Loucy (cell line): Measurements from ENCODE around the gene IFIT1B.
"Not testable (repeated sequence)": the region's sequence is repeated elsewhere in the genome, so short reads cannot be mapped to it uniquely, and the experiment has no call there.

Experiments
- H2AFZ ChIP-seq: fragments of 200-600 bp; sonication (generic); 2 replicates; pipeline ENCODE4 v1.6.0; 2016; ENCODE audit warnings: antibody characterized with exemption, mild to moderate bottlenecking, low read length, moderate library complexity
- H3F3A ChIP-seq: fragments of 200-600 bp; 2 replicates; pipeline ENCODE4 v1.6.0; 2016; ENCODE audit warnings: antibody characterized with exemption, low read depth, mild to moderate bottlenecking
- H3K27me3 ChIP-seq: fragments of 200-600 bp; sonication (generic); 2 replicates; pipeline ENCODE4 v1.6.1; 2014; ENCODE audit warnings: low read length, mild to moderate bottlenecking; ENCODE audit not compliant: insufficient read depth, poor library complexity, severe bottlenecking
- H3K36me3 ChIP-seq: fragments of 200-600 bp; sonication (generic); 2 replicates; pipeline ENCODE4 v1.6.1; 2016; ENCODE audit warnings: low read length; ENCODE audit not compliant: insufficient read depth
- H3K4me1 ChIP-seq: fragments of 200-600 bp; sonication (generic); 2 replicates; pipeline ENCODE4 v1.5.1; 2014; ENCODE audit warnings: low read length, mild to moderate bottlenecking; ENCODE audit not compliant: insufficient read depth, poor library complexity, severe bottlenecking
- H3K4me2 ChIP-seq: fragments of 200-600 bp; sonication (generic); 2 replicates; pipeline ENCODE4 v1.6.0; 2014; ENCODE audit warnings: antibody characterized with exemption, low read length, low read depth, mild to moderate bottlenecking; ENCODE audit not compliant: poor library complexity, severe bottlenecking
- H3K4me3 ChIP-seq: fragments of 200-600 bp; sonication (generic); 2 replicates; pipeline ENCODE4 v1.5.1; 2014; ENCODE audit warnings: low read length, mild to moderate bottlenecking, mixed read lengths; ENCODE audit not compliant: poor library complexity, severe bottlenecking
- H3K79me2 ChIP-seq: fragments of 200-600 bp; sonication (generic); 2 replicates; pipeline ENCODE4 v1.6.1; 2014; ENCODE audit warnings: low read length; ENCODE audit not compliant: insufficient read depth
- H3K9ac ChIP-seq: fragments of 200-600 bp; sonication (generic); 2 replicates; pipeline ENCODE4 v1.6.0; 2014; ENCODE audit warnings: mild to moderate bottlenecking, low read depth, low read length, moderate library complexity; ENCODE audit not compliant: poor library complexity, severe bottlenecking
- H3K9me2 ChIP-seq: fragments of 200-600 bp; sonication (generic); replicated peaks from 2 replicates; pipeline ENCODE4 v1.6.1; 2016; ENCODE audit warnings: low read depth, low read length, mixed read lengths
- H3K9me3 ChIP-seq: fragments of 200-600 bp; sonication (generic); 2 replicates; pipeline ENCODE4 v1.6.1; 2014; ENCODE audit warnings: mild to moderate bottlenecking, antibody characterized with exemption, low read length, low read depth; ENCODE audit not compliant: insufficient read depth
- H4K20me1 ChIP-seq: fragments of 200-600 bp; sonication (generic); 2 replicates; pipeline ENCODE4 v1.6.0; 2014; ENCODE audit warnings: antibody characterized with exemption, low read length, mild to moderate bottlenecking; ENCODE audit not compliant: insufficient read depth, poor library complexity, severe bottlenecking
- EZH2phosphoT487 ChIP-seq: fragments of 200-600 bp; IDR thresholded peaks from 2 replicates; pipeline ENCODE4 v1.6.1; 2018; ENCODE audit warnings: antibody characterized with exemption, mild to moderate bottlenecking, moderate library complexity, borderline replicate concordance
- TF ChIP-seq, protein P1 (sequence below): fragments of 200-600 bp; sonication (generic); conservative IDR thresholded peaks from 2 replicates; pipeline ENCODE4 v1.5.1; 2014; ENCODE audit warnings: mild to moderate bottlenecking, antibody characterized with exemption, low read length

Gene IFIT1B

DNA sequence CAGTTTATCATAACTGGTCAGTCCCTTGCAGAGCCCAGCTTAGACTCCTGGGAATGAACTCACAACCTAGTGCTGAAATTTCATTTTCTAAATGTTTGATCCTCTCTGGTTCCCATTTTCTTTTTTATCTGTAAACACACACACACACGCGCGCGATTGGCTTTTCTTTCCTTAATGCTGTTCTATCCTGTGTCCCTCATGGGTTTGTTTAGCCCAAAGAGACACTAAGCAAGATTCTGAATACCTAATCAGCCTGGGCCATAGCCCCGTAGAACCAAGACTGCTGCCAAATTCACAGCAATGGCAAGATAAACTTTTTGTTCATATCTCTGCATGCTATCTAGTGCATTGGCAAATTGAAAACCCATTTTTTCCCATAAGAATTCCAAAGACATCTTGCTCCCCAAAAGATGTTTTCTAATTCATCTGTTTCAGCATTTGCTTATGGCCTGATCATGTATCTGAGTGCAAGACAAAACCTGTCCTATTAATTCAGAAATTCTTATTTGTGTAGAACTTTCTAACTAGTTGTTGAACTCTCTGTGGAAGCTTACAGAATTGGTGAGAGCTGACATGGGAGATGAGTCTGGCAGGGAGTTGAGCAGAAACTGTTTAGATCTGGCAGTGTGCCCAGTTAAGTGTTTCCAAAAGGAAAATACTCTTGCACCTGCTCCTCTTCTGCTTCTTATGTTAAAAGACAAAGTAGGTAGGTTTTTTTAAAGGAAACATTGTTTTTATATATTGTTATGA lies 12.8 kb downstream of the IFIT1B start:
- H3F3A ChIP-seq = no peaks in the 10 kb centered on the region
- no peaks in the 10 kb centered on the region for H4K20me1 ChIP-seq
- no peak overlapping the region for H2AFZ ChIP-seq
- no peaks in the 10 kb centered on the region for H3K79me2 ChIP-seq
- no peaks in the 10 kb centered on the region for H3K9me2 ChIP-seq
- H3K36me3 ChIP-seq = no peaks in the 10 kb centered on the region
- H3K9ac ChIP-seq = no peak overlapping the region
- H3K4me2 ChIP-seq = no peak overlapping the region
- no peaks in the 10 kb centered on the region for H3K27me3 ChIP-seq
- no peak overlapping the region for H3K4me3 ChIP-seq
- TF ChIP-seq EZH2phosphoT487 = no peak
- TF ChIP-seq, protein P1, sequence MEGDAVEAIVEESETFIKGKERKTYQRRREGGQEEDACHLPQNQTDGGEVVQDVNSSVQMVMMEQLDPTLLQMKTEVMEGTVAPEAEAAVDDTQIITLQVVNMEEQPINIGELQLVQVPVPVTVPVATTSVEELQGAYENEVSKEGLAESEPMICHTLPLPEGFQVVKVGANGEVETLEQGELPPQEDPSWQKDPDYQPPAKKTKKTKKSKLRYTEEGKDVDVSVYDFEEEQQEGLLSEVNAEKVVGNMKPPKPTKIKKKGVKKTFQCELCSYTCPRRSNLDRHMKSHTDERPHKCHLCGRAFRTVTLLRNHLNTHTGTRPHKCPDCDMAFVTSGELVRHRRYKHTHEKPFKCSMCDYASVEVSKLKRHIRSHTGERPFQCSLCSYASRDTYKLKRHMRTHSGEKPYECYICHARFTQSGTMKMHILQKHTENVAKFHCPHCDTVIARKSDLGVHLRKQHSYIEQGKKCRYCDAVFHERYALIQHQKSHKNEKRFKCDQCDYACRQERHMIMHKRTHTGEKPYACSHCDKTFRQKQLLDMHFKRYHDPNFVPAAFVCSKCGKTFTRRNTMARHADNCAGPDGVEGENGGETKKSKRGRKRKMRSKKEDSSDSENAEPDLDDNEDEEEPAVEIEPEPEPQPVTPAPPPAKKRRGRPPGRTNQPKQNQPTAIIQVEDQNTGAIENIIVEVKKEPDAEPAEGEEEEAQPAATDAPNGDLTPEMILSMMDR = no peak
- no peaks in the 10 kb centered on the region for H3K9me3 ChIP-seq
- peaks cover 15% of the 10 kb centered on the region for H3K4me1 ChIP-seq

DNA sequence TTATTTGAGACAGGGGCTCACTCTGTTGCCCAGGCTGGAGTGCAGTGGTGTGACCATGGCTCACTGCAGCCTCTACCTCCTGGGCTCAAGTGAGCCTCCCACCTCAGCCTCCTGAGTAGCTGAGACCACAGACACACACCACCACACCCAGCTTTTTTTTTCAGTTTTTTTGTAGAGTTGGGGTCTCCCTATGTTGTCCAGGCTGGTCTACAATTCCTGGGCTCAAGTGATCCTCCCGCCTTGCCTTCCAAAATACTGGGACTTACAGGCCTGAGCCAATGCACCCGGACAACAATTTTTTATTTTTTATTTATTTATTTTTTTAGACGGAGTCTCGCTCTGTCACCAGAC lies 13.3 kb downstream of the IFIT1B start:
- H3K4me3 ChIP-seq, H3K4me2 ChIP-seq, H3K36me3 ChIP-seq, H3K9me3 ChIP-seq, H4K20me1 ChIP-seq, H3K79me2 ChIP-seq, H2AFZ ChIP-seq, H3K27me3 ChIP-seq, H3F3A ChIP-seq, H3K9me2 ChIP-seq, H3K9ac ChIP-seq: not testable (repeated sequence)
- peaks cover 15% of the 10 kb centered on the region for H3K4me1 ChIP-seq

GRCh38 chr10:89391907-89392756 lies 14.3 kb downstream of the IFIT1B start, which contains the start of gene IFIT1:
TSS of gene IFIT1 (plus strand) at chr10:89392623. CDS start at chr10:89392713, 90 bp downstream.
- peaks cover 15% of the 10 kb centered on the region for H3K4me1 ChIP-seq

More at GRCh38 chr10:89391907-89392756, 14.3 kb downstream of the IFIT1B start, which contains the start of gene IFIT1:
- Histone ChIP-seq H3K4me3 (peak within 1 kb of the TSS; percentile 84), H3K9me3 (no peaks in the 10 kb centered on the region), H3K4me2 (peak within 1 kb of the TSS; percentile 87), H3K9ac (peak within 1 kb of the TSS; percentile 79), H3K27me3 (no peaks in the 10 kb centered on the region), H2AFZ (peak within 1 kb of the TSS; percentile 85), H3K9me2 (no peaks in the 10 kb centered on the region), H4K20me1 (no peaks in the 10 kb centered on the region), H3F3A (no peaks in the 10 kb centered on the region), H3K79me2 (no peaks in the 10 kb centered on the region), H3K36me3 (no peaks in the 10 kb centered on the region)
- no peak for TF ChIP-seq EZH2phosphoT487
- TF ChIP-seq, protein P1 = peak; percentile 30; the same call in 1 of the 2 replicates
